ENCODE measurements around the gene ARSH.

GRCh38 chrX:2989565-2989964, 16.8 kb upstream of the ARSH start:
- TF ChIP-seq, protein P1, sequence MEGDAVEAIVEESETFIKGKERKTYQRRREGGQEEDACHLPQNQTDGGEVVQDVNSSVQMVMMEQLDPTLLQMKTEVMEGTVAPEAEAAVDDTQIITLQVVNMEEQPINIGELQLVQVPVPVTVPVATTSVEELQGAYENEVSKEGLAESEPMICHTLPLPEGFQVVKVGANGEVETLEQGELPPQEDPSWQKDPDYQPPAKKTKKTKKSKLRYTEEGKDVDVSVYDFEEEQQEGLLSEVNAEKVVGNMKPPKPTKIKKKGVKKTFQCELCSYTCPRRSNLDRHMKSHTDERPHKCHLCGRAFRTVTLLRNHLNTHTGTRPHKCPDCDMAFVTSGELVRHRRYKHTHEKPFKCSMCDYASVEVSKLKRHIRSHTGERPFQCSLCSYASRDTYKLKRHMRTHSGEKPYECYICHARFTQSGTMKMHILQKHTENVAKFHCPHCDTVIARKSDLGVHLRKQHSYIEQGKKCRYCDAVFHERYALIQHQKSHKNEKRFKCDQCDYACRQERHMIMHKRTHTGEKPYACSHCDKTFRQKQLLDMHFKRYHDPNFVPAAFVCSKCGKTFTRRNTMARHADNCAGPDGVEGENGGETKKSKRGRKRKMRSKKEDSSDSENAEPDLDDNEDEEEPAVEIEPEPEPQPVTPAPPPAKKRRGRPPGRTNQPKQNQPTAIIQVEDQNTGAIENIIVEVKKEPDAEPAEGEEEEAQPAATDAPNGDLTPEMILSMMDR (IDR thresholded peaks at IDR 0.05; ENCODE audit: low read depth, low read length, poor library complexity, severe bottlenecking) = no peak
- TF ChIP-seq EZH2phosphoT487 (IDR thresholded peaks at IDR 0.05; ENCODE audit: borderline replicate concordance, low read length) = no peak

All from DOHH2 (cell line).